Fibroblast of lung (primary cell): Measurements from ENCODE around the gene SUGCT. TPM values are rescaled to one million over a fixed set of nuclear protein-coding genes. Genes with fewer than 3 reads are reported as not detected.
A peak's percentile ranks its signal among the peaks of the same experiment; 100 is the strongest.

Source experiments
- DNase-seq, 2 donors: peaks; one replicate each; pipeline versions ENCODE4 v3.0.0 to v3.0.0-alpha.2; 2010; ENCODE audit warnings: low read depth in 2 of 2
- H2AFZ ChIP-seq: 2 replicates; pipeline ENCODE4 v1.5.1; 2012; ENCODE audit warnings: low read length, control low read depth, inconsistent platforms
- H3K27ac ChIP-seq: 2 replicates; pipeline ENCODE4 v1.5.1; 2011; ENCODE audit warnings: low read length, control low read depth; ENCODE audit not compliant: insufficient read depth
- H3K27me3 ChIP-seq: 2 replicates; pipeline ENCODE4 v1.5.1; 2011; ENCODE audit warnings: mild to moderate bottlenecking, low read length; ENCODE audit not compliant: control insufficient read depth, insufficient read depth
- H3K36me3 ChIP-seq: 2 replicates; pipeline ENCODE4 v1.5.1; 2011; ENCODE audit warnings: low read length; ENCODE audit not compliant: control insufficient read depth, insufficient read depth
- H3K4me1 ChIP-seq: 2 replicates; pipeline ENCODE4 v1.5.1; 2011; ENCODE audit warnings: low read length; ENCODE audit not compliant: control insufficient read depth, insufficient read depth; ENCODE audit errors: extremely low read depth
- H3K4me2 ChIP-seq: 2 replicates; pipeline ENCODE4 v1.5.1; 2011; ENCODE audit warnings: low read length, control low read depth; ENCODE audit not compliant: insufficient read depth; ENCODE audit errors: extremely low read depth
- H3K4me3 ChIP-seq, 4 experiments: fragments of 200-600 bp in 1 of 4; sonication (generic) in 1 of 4; replicated peaks in 1 of 4; 2 replicates each; pipeline ENCODE4 v1.5.1; 2011 to 2016; ENCODE audit warnings: low read length in 4 of 4, low read depth in 3 of 4, mild to moderate bottlenecking in 3 of 4, control low read depth in 2 of 4, inconsistent platforms in 1 of 4, mixed read lengths in 1 of 4; ENCODE audit not compliant: insufficient read depth in 1 of 4; ENCODE audit errors: control extremely low read depth in 1 of 4
- H3K79me2 ChIP-seq: 2 replicates; pipeline ENCODE4 v1.5.1; 2012; ENCODE audit warnings: mild to moderate bottlenecking, low read length, inconsistent platforms; ENCODE audit not compliant: control insufficient read depth, insufficient read depth
- H3K9ac ChIP-seq: 2 replicates; pipeline ENCODE4 v1.5.1; 2011; ENCODE audit warnings: mild to moderate bottlenecking, low read length, control low read depth; ENCODE audit not compliant: insufficient read depth
- H3K9me3 ChIP-seq: 2 replicates; pipeline ENCODE4 v1.5.1; 2012; ENCODE audit warnings: low read depth, low read length; ENCODE audit not compliant: control insufficient read depth, insufficient read depth
- H4K20me1 ChIP-seq: 2 replicates; pipeline ENCODE4 v1.5.1; 2011; ENCODE audit warnings: low read length; ENCODE audit not compliant: control insufficient read depth, insufficient read depth; ENCODE audit errors: extremely low read depth
- CTCF ChIP-seq, 2 donors: IDR thresholded peaks in 1 of 2; conservative IDR thresholded peaks in 1 of 2; 1 replicate in 1 of 2; 2 replicates in 1 of 2; pipeline ENCODE4 v1.5.1; 2011 to 2012; ENCODE audit warnings: low read length in 2 of 2, control low read depth in 1 of 2, inconsistent platforms in 1 of 2, low read depth in 1 of 2, mild to moderate bottlenecking in 1 of 2
- EZH2 ChIP-seq: IDR thresholded peaks from 2 replicates; pipeline ENCODE4 v1.5.1; 2012; ENCODE audit warnings: low read length, control low read depth, mild to moderate bottlenecking; ENCODE audit errors: missing control alignments
- polyA plus RNA-seq, 2 donors: library from polyadenylated mRNA; depleted of rRNA in 1 of 2; stranded (reverse) in 1 of 2; unstranded in 1 of 2; fragments of >200 nt; gene quantifications; 2 replicates each; pipeline ENCODE4 v1.2.1, GENCODE V29; 2011 to 2012; ENCODE audit warnings: missing spikeins in 1 of 2
- total RNA-seq: library from RNA; depleted of rRNA; stranded (reverse); fragments of >200 nt; gene quantifications from 2 replicates; pipeline ENCODE4 v1.2.1, GENCODE V29; 2014

The SUGCT gene
- total and polyA plus RNA-seq, 2 donors (not counting 1 experiment from before 2014, with no cell fraction given) = 8.4 to 16.5 TPM

GRCh38 chr7:40680657-40681056 lies 545.9 kb downstream of the SUGCT start:
- no peaks in the 10 kb centered on the region for H3K9me3 ChIP-seq
- H3K4me1 ChIP-seq = no peaks in the 10 kb centered on the region
- no peaks in the 10 kb centered on the region for H3K27me3 ChIP-seq
- no peak overlapping the region for H3K9ac ChIP-seq
- no peak overlapping the region for H2AFZ ChIP-seq
- no peak overlapping the region for H3K4me2 ChIP-seq
- TF ChIP-seq EZH2 (no peak), CTCF (conservative IDR thresholded peaks at IDR 0.05 in 1 of 2, IDR thresholded peaks at IDR 0.05 in 1 of 2; ENCODE audit: low read depth in 1 of 2, low read length in 2 of 2) (peak in 1 of 2 donors; percentile 47)
- no peaks in the 10 kb centered on the region for H4K20me1 ChIP-seq
- H3K27ac ChIP-seq = no peak overlapping the region
- H3K4me3 ChIP-seq = no peak overlapping the region
- DNase-seq = no peak
- H3K79me2 ChIP-seq = no peaks in the 10 kb centered on the region
- H3K36me3 ChIP-seq = no peaks in the 10 kb centered on the region

GRCh38 chr7:40682696-40683095 lies 547.9 kb downstream of the SUGCT start:
- no peak for TF ChIP-seq EZH2
- no peak for TF ChIP-seq CTCF (conservative IDR thresholded peaks at IDR 0.05 in 1 of 2, IDR thresholded peaks at IDR 0.05 in 1 of 2; ENCODE audit: low read depth in 1 of 2, low read length in 2 of 2)
- Histone ChIP-seq H3K27ac (no peak overlapping the region), H3K36me3 (no peaks in the 10 kb centered on the region), H3K4me2 (no peak overlapping the region), H2AFZ (no peak overlapping the region), H3K9me3 (no peaks in the 10 kb centered on the region), H3K4me1 (no peaks in the 10 kb centered on the region), H3K79me2 (no peaks in the 10 kb centered on the region), H3K4me3 (no peak overlapping the region), H3K27me3 (no peaks in the 10 kb centered on the region), H4K20me1 (no peaks in the 10 kb centered on the region), H3K9ac (no peak overlapping the region)
- DNase-seq = no peak

DNA sequence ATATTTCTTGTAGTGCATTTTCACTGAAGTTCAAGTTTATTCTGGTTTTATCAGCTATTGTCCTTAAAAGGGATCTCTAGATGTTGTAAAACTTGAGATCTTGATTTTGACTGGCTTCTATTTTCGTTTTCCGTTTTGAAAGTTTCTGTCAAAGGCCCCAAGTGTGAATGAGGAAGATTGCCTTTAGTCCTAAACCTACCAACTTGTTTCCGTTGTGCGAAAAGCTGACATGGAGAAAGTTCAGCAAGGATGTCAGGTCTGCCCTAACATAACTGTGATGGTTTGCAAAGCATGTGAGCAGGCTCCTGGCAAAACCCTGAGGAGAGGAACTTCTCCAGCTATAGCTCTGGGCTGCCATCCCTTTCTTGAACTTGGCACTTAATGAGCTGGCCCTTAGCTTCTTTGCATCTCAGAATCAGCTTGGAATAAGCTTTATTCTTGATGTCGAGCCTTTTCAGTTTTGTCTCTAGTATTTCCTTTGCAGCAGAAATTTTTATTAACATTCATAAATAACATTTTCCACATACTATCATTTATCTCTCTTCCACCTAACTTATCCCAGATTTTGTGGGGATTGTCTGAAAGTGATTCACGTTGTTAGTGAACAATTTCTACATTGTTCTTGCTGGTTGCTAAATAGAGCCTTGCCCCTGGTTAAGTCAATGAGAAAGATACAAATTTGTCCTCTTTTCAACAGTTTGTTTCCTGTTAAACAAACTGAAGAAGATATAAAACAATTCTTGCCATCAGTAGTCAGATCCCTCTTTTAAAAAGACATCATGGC lies 559.4 kb downstream of the SUGCT start:
- H3K27ac ChIP-seq = no peak overlapping the region
- H3K4me1 ChIP-seq = no peaks in the 10 kb centered on the region
- no peak overlapping the region for H2AFZ ChIP-seq
- H3K4me2 ChIP-seq = no peak overlapping the region
- H4K20me1 ChIP-seq = no peaks in the 10 kb centered on the region
- no peaks in the 10 kb centered on the region for H3K9me3 ChIP-seq
- H3K27me3 ChIP-seq = no peaks in the 10 kb centered on the region
- no peaks in the 10 kb centered on the region for H3K36me3 ChIP-seq
- no peak overlapping the region for H3K4me3 ChIP-seq
- no peak overlapping the region for H3K9ac ChIP-seq
- DNase-seq = no peak
- TF ChIP-seq EZH2 = no peak
- no peak for TF ChIP-seq CTCF (conservative IDR thresholded peaks at IDR 0.05 in 1 of 2, IDR thresholded peaks at IDR 0.05 in 1 of 2; ENCODE audit: low read depth in 1 of 2, low read length in 2 of 2)
- no peaks in the 10 kb centered on the region for H3K79me2 ChIP-seq
